Measurements from ENCODE around the gene GLP2R.

DNA sequence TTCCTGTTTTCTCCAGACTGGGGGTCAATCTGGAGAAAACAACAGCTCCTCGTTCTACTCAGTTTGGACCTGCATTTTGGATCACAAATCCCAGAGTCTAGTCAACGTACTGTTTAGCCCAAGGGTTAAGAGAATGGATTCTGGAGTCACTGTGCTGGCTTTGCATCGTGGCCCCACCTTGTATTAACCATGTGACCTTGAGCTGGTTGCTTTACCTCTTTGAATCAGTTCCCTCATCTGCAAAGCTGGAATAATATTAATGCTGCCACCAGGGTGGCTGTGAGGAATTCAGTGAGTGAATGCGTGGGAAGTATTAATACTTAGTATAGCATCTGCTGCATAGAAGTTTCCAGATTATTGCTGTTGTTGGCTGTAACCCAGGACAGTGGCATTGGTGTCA, 23.0 kb upstream of the GLP2R start:
- TF ChIP-seq ZNF384 (IDR thresholded peaks at IDR 0.05): no peak
- TF ChIP-seq FOXK2 (IDR thresholded peaks at IDR 0.05): no peak
- TF ChIP-seq NFRKB (IDR thresholded peaks at IDR 0.05): no peak
- no peak for TF ChIP-seq FOXA1 (IDR thresholded peaks at IDR 0.05)
